LNCaP clone FGC (cell line): Measurements from ENCODE around the gene TMC1.
"Not testable (repeated sequence)": the region's sequence is repeated elsewhere in the genome, so short reads cannot be mapped to it uniquely, and the experiment has no call there.

Experiments used
- DNase-seq: peaks from one replicate; pipeline ENCODE4 v3.0.0-alpha.2; 2011; ENCODE audit warnings: low read depth
- H3K4me3 ChIP-seq: 2 replicates; pipeline ENCODE4 v1.5.1; 2011; ENCODE audit warnings: mild to moderate bottlenecking, low read depth, low read length, control low read depth
- TF ChIP-seq, protein P1 (sequence below): IDR thresholded peaks from 2 replicates; pipeline ENCODE4 v1.5.1; 2012; ENCODE audit warnings: mild to moderate bottlenecking; ENCODE audit not compliant: control insufficient read depth, insufficient read depth; ENCODE audit errors: extremely low read depth

TMC1 gene

DNA sequence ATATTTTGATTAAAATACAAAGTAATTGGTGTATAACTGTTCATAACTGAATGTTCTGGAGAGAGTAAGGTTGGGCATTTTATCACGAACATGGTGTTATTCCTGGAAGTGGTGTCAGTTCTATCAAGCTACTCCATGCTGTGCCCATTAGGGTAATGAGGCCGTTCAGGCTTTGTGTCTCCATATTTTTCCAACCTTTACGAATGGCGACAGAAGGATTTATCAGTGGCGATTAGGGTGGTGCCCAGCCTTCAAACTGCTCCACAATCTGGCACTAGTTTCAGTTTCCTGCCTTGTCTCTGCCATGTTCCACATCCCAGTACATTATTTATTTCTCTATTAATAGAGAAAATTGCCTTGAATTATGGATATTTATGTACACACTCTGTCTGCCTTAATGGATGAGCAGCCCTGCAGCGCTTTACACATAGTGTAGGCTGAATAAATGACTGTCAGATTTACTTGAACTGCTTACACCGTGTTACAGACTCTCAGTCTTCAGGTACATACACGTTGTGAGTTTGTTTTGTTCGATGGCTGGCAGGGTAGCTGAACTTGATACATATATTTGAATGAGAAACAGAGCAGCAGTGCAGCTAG, 23.9 kb upstream of the TMC1 start:
- TF ChIP-seq, protein P1, sequence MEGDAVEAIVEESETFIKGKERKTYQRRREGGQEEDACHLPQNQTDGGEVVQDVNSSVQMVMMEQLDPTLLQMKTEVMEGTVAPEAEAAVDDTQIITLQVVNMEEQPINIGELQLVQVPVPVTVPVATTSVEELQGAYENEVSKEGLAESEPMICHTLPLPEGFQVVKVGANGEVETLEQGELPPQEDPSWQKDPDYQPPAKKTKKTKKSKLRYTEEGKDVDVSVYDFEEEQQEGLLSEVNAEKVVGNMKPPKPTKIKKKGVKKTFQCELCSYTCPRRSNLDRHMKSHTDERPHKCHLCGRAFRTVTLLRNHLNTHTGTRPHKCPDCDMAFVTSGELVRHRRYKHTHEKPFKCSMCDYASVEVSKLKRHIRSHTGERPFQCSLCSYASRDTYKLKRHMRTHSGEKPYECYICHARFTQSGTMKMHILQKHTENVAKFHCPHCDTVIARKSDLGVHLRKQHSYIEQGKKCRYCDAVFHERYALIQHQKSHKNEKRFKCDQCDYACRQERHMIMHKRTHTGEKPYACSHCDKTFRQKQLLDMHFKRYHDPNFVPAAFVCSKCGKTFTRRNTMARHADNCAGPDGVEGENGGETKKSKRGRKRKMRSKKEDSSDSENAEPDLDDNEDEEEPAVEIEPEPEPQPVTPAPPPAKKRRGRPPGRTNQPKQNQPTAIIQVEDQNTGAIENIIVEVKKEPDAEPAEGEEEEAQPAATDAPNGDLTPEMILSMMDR: no peak
- DNase-seq: no peak
- H3K4me3 ChIP-seq: no peak overlapping the region

DNA sequence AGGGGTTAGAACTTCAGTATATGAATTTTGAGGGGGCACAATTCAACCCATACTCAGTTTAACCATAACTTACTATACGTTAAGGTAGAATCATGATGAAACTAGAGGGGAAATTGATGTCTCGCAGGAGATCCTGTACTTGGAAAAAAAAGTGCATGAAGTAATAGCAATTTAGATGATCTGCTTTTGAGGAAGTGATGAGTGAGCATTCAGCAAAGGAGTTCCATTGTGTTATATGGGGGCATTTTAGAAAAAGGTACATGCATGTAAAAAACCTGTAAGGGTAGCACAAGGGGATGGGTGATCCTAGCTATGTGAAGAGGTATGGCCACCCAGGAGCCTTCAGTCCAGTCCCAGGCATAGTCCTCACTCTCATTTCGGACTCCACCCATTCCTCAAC, 14.8 kb upstream of the TMC1 start:
- TF ChIP-seq, protein P1: no peak

GRCh38 chr9:72509053-72509452, 12.4 kb upstream of the TMC1 start:
- TF ChIP-seq, protein P1: no peak
- no peak overlapping the region for H3K4me3 ChIP-seq
- no peak for DNase-seq

More for the DNA sequence above, 14.8 kb upstream of the TMC1 start:
- H3K4me3 ChIP-seq: no peak overlapping the region
- DNase-seq: no peak

DNA sequence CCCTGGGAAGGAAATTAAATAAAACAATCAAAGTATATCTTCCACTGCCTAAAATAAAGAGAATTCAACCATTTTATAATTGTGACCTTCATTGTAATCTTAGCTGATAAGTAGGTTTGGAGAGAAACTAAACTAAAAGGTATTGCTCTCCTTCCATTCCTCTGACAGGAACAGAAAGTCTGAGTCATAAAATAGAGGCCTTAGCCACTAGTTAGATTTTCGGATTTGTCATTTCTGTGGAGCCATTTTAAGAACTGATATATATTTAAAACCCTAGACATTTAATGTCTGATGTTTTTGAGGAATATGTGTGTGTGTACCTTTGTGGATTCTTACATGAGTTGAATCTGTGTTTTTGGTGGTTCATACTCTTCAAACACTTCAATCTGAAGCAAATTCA, 11.8 kb upstream of the TMC1 start:
- H3K4me3 ChIP-seq: no peak overlapping the region
- TF ChIP-seq, protein P1: no peak
- no peak for DNase-seq

DNA sequence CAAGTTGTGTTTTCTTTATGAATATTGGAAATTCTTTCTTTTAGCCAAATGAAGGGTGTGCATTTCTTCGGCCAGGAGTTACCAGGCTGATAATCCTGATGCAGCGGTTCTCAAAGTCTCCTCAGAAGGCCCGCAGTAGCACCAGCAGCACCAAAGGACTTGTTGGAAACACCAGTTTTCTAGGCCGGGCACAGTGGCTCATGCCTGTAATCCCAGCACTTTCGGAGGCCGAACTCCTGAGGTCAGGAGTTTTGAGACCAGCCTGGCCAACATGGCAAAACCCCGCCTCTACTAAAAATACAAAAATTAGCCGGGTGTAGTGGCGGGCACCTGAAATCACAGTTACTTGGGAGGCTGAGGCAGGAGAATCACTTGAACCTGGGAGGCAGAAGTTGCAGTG, 397 bp upstream of the TMC1 start:
- H3K4me3 ChIP-seq, DNase-seq: not testable (repeated sequence)

GRCh38 chr9:72524820-72525540, 3.6 kb downstream of the TMC1 start:
- TF ChIP-seq, protein P1: no peak
- no peak for DNase-seq
- H3K4me3 ChIP-seq: no peak overlapping the region

- no peak for DNase-seq
- TF ChIP-seq, protein P1: no peak
- H3K4me3 ChIP-seq: no peak overlapping the region
Measured at GRCh38 chr9:72526901-72527800, 5.7 kb downstream of the TMC1 start.
